ENCODE data around the gene PSMB2.

PSMB2 gene

GRCh38 chr1:35656148-35656862, 15.0 kb upstream of the PSMB2 start:
- no peaks in the 10 kb centered on the region for H3K36me3 ChIP-seq

GRCh38 chr1:35655196-35655595, 13.9 kb upstream of the PSMB2 start:
- Histone ChIP-seq H3K36me3 (no peaks in the 10 kb centered on the region), H3K4me1 (no peaks in the 10 kb centered on the region), H3K4me3 (ENCODE audit: low read depth, low read length) (no peak overlapping the region), H3K9me3 (no peaks in the 10 kb centered on the region), H3K27me3 (no peaks in the 10 kb centered on the region)
- TF ChIP-seq CTCF (IDR thresholded peaks at IDR 0.05; ENCODE audit: low read depth, low read length): no peak
- DNase-seq: no peak

More at GRCh38 chr1:35656148-35656862, 15.0 kb upstream of the PSMB2 start:
- H3K27me3 ChIP-seq: no peaks in the 10 kb centered on the region
- TF ChIP-seq CTCF (IDR thresholded peaks at IDR 0.05; ENCODE audit: low read depth, low read length): no peak
- H3K4me1 ChIP-seq: no peaks in the 10 kb centered on the region
- H3K4me3 ChIP-seq (ENCODE audit: low read depth, low read length): no peak overlapping the region
- DNase-seq: no peak
- H3K9me3 ChIP-seq: no peaks in the 10 kb centered on the region

- no peak for DNase-seq
- no peaks in the 10 kb centered on the region for H3K4me1 ChIP-seq
- H3K9me3 ChIP-seq: no peaks in the 10 kb centered on the region
- H3K36me3 ChIP-seq: no peaks in the 10 kb centered on the region
- H3K27me3 ChIP-seq: no peaks in the 10 kb centered on the region
- no peak for TF ChIP-seq CTCF (IDR thresholded peaks at IDR 0.05; ENCODE audit: low read depth, low read length)
- H3K4me3 ChIP-seq (ENCODE audit: low read depth, low read length): no peak overlapping the region
Observed at GRCh38 chr1:35650416-35650815, 9.1 kb upstream of the PSMB2 start.

- DNase-seq: no peak
- no peaks in the 10 kb centered on the region for H3K4me1 ChIP-seq
- no peaks in the 10 kb centered on the region for H3K36me3 ChIP-seq
- H3K9me3 ChIP-seq: no peaks in the 10 kb centered on the region
- peak; percentile 22; the same call in 1 of the 2 replicates for TF ChIP-seq CTCF (IDR thresholded peaks at IDR 0.05; ENCODE audit: low read depth, low read length)
- no peak overlapping the region for H3K4me3 ChIP-seq (ENCODE audit: low read depth, low read length)
- H3K27me3 ChIP-seq: no peaks in the 10 kb centered on the region
Observed at GRCh38 chr1:35646043-35646442, 4.7 kb upstream of the PSMB2 start.

GRCh38 chr1:35644204-35644603, 2.9 kb upstream of the PSMB2 start:
- H3K4me3 ChIP-seq (ENCODE audit: low read depth, low read length): no peak overlapping the region
- H3K27me3 ChIP-seq: no peaks in the 10 kb centered on the region
- H3K9me3 ChIP-seq: no peaks in the 10 kb centered on the region
- H3K36me3 ChIP-seq: no peaks in the 10 kb centered on the region
- no peaks in the 10 kb centered on the region for H3K4me1 ChIP-seq
- no peak for DNase-seq
- no peak for TF ChIP-seq CTCF (IDR thresholded peaks at IDR 0.05; ENCODE audit: low read depth, low read length)

- H3K27me3 ChIP-seq: no peaks in the 10 kb centered on the region
- H3K36me3 ChIP-seq: no peaks in the 10 kb centered on the region
- no peaks in the 10 kb centered on the region for H3K9me3 ChIP-seq
- no peaks in the 10 kb centered on the region for H3K4me1 ChIP-seq
- peak overlapping the region; percentile 85 for H3K4me3 ChIP-seq (ENCODE audit: low read depth, low read length)
- no peak for DNase-seq
- no peak for TF ChIP-seq CTCF (IDR thresholded peaks at IDR 0.05; ENCODE audit: low read depth, low read length)
Observed at GRCh38 chr1:35642471-35642955, 1.2 kb upstream of the PSMB2 start.

Data from BE2C (cell line).